ENCODE data around the gene SET.

The SET gene

GRCh38 chr9:128704356-128704670 is 15.3 kb downstream of the SET start:
- H3K4me3 ChIP-seq (ENCODE audit: low read depth in 1 of 2, low read length in 2 of 2): no peak overlapping the region
- no peaks in the 10 kb centered on the region for H3K36me3 ChIP-seq (ENCODE audit: insufficient read depth, low read length)
- H3K27ac ChIP-seq (ENCODE audit: low read depth, low read length): no peak overlapping the region
- H3K27me3 ChIP-seq (ENCODE audit: control insufficient read depth in 1 of 2, insufficient read depth in 2 of 2, low read length in 2 of 2): no peaks in the 10 kb centered on the region
- no peak overlapping the region for H3K9ac ChIP-seq (ENCODE audit: low read length)
- H3K4me1 ChIP-seq (ENCODE audit: insufficient read depth, low read length): no peaks in the 10 kb centered on the region
- H3K9me3 ChIP-seq (ENCODE audit: low read length): no peaks in the 10 kb centered on the region

DNA sequence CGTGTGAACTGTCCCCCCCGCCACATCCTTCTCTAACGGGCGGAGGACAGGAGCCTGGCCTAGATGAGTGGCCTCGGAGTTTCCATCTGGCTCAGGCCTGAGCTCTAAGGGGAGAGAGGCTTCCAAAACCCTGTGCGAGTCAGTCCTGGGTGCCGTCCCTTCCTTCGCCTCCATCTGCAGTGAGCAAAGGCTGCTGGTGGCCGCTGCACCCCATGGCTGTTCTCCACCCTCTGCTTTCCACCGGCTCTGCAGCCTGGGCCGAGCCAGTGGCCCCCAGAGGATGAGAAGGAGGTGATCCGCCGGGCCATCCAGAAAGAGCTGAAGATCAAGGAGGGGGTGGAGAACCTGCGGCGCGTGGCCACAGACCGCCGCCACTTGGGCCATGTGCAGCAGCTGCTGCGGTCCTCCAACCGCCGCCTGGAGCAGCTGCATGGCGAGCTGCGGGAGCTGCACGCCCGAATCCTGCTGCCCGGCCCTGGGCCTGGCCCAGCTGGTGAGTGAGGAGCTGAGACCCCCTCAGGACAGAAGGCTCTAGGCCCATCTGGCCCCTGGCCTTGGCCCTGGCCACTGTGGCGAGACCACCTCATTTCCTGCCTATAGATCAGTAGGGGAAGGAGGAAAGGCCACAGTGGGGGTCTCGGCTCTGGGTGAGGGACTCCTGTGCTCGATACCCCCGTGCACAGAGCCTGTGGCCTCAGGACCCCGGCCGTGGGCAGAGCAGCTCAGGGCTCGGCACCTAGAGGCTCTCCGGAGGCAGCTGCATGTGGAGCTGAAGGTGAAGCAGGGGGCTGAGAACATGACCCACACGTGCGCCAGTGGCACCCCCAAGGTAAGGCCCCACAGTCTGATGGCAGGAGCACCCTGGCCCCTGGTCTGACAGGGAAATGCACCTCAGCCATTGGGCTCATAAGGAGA is 16.3 kb downstream of the SET start:
- H3K4me3 ChIP-seq (ENCODE audit: low read depth in 1 of 2, low read length in 2 of 2): no peak overlapping the region

GRCh38 chr9:128706045-128706444 is 17.0 kb downstream of the SET start:
- Histone ChIP-seq H3K27me3 (ENCODE audit: control insufficient read depth in 1 of 2, insufficient read depth in 2 of 2, low read length in 2 of 2) (no peaks in the 10 kb centered on the region), H3K27ac (ENCODE audit: low read depth, low read length) (no peak overlapping the region), H3K4me1 (ENCODE audit: insufficient read depth, low read length) (no peaks in the 10 kb centered on the region), H3K36me3 (ENCODE audit: insufficient read depth, low read length) (no peaks in the 10 kb centered on the region), H3K9me3 (ENCODE audit: low read length) (no peaks in the 10 kb centered on the region), H3K9ac (ENCODE audit: low read length) (no peak overlapping the region), H3K4me3 (ENCODE audit: low read depth in 1 of 2, low read length in 2 of 2) (no peak overlapping the region)

More for the DNA sequence above, 16.3 kb downstream of the SET start:
- Histone ChIP-seq H3K36me3 (ENCODE audit: insufficient read depth, low read length) (no peaks in the 10 kb centered on the region), H3K27me3 (ENCODE audit: control insufficient read depth in 1 of 2, insufficient read depth in 2 of 2, low read length in 2 of 2) (no peaks in the 10 kb centered on the region), H3K9ac (ENCODE audit: low read length) (no peak overlapping the region), H3K4me1 (ENCODE audit: insufficient read depth, low read length) (no peaks in the 10 kb centered on the region), H3K27ac (ENCODE audit: low read depth, low read length) (no peak overlapping the region), H3K9me3 (ENCODE audit: low read length) (no peaks in the 10 kb centered on the region)

DNA sequence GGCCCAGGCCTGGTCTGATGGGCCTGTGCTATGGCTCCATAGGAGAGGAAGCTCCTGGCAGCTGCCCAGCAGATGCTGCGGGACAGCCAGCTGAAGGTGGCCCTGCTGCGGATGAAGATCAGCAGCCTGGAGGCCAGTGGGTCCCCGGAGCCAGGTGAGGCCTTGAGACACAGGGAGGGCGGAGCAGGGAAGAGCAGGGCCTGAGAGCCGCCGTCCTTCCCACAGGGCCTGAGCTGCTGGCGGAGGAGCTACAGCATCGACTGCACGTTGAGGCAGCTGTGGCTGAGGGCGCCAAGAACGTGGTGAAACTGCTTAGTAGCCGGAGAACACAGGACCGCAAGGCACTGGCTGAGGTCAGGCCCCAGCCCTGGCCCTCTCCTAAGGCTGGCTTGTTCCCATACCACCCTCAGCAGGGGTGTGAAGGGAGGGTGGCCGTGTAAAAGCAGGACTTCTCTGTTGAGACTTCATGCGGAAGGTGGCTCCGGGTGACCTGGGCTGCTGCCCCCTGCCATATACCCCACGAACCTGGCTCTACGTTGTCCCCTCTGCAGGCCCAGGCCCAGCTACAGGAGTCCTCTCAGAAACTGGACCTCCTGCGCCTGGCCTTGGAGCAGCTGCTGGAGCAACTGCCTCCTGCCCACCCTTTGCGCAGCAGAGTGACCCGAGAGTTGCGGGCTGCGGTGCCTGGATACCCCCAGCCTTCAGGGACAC is 17.8 kb downstream of the SET start:
- Histone ChIP-seq H3K36me3 (ENCODE audit: insufficient read depth, low read length) (no peaks in the 10 kb centered on the region), H3K9me3 (ENCODE audit: low read length) (no peaks in the 10 kb centered on the region), H3K9ac (ENCODE audit: low read length) (no peak overlapping the region), H3K4me1 (ENCODE audit: insufficient read depth, low read length) (no peaks in the 10 kb centered on the region), H3K27me3 (ENCODE audit: control insufficient read depth in 1 of 2, insufficient read depth in 2 of 2, low read length in 2 of 2) (no peaks in the 10 kb centered on the region), H3K27ac (ENCODE audit: low read depth, low read length) (no peak overlapping the region), H3K4me3 (ENCODE audit: low read depth in 1 of 2, low read length in 2 of 2) (no peak overlapping the region)

GRCh38 chr9:128707446-128707845 is 18.4 kb downstream of the SET start:
- H3K9me3 ChIP-seq (ENCODE audit: low read length): no peaks in the 10 kb centered on the region
- no peaks in the 10 kb centered on the region for H3K4me1 ChIP-seq (ENCODE audit: insufficient read depth, low read length)
- no peak overlapping the region for H3K4me3 ChIP-seq (ENCODE audit: low read depth in 1 of 2, low read length in 2 of 2)
- no peaks in the 10 kb centered on the region for H3K27me3 ChIP-seq (ENCODE audit: control insufficient read depth in 1 of 2, insufficient read depth in 2 of 2, low read length in 2 of 2)
- no peak overlapping the region for H3K9ac ChIP-seq (ENCODE audit: low read length)
- H3K36me3 ChIP-seq (ENCODE audit: insufficient read depth, low read length): no peaks in the 10 kb centered on the region
- H3K27ac ChIP-seq (ENCODE audit: low read depth, low read length): no peak overlapping the region

DNA sequence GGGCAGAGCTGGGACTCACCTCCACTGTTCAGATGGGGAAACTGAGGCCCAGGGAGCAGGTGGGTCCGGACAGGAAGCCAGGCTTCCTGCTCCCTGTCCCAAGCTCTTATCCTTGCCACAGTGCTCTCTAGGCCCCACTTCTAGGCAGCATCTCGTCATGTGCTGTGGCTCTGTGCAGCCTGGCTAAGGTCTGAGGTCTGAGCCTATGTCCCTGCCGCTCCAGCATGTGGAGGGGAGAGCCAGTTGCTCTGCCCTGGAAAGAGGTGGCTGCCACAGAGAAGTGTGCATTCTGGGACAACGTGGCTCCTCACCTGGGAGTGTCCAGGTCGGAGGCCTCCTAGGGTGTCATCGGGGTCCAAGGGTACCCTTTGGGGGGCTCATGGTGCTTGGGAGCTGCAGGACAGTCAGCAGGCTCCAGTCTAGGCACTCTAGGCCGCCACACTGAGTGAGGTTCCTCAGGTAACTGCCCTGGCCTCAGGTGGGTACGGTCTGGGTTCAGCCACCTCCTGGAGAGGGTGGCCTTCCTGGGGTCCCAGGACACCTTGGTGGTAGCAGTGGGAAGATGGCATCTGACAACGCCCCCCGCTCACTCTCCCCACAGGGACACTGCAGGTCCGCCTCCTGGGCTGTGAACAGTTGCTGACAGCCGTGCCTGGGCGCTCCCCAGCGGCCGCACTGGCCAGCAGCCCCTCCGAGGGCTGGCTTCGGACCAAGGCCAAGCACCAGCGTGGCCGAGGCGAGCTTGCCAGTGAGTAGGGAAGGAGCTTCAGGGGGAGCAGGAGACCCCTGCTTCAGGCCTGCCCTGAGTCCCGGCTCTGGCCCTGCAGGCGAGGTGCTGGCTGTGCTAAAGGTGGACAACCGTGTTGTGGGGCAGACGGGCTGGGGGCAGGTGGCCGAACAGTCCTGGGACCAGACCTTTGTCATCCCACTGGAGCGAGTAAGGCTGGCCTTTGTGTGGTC is 23.7 kb downstream of the SET start:
- no peaks in the 10 kb centered on the region for H3K9me3 ChIP-seq (ENCODE audit: low read length)
- no peak overlapping the region for H3K4me3 ChIP-seq (ENCODE audit: low read depth in 1 of 2, low read length in 2 of 2)
- H3K9ac ChIP-seq (ENCODE audit: low read length): no peak overlapping the region
- no peaks in the 10 kb centered on the region for H3K27me3 ChIP-seq (ENCODE audit: control insufficient read depth in 1 of 2, insufficient read depth in 2 of 2, low read length in 2 of 2)
- H3K36me3 ChIP-seq (ENCODE audit: insufficient read depth, low read length): no peaks in the 10 kb centered on the region
- H3K4me1 ChIP-seq (ENCODE audit: insufficient read depth, low read length): no peaks in the 10 kb centered on the region
- H3K27ac ChIP-seq (ENCODE audit: low read depth, low read length): no peak overlapping the region

DNA sequence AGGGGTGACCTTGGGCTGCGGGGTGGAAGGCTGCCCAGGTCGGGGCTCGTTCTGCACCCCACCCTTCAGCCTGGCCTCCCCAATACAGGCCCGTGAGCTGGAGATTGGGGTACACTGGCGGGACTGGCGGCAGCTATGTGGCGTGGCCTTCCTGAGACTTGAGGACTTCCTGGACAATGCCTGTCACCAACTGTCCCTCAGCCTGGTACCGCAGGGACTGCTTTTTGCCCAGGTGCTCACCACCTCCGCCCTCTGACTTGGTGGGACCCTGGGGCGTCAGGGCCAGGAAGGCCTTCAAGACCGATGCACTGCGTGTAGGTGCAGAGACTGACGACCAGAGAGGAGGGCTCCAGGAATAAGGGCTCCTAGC is 24.4 kb downstream of the SET start:
- no peak overlapping the region for H3K4me3 ChIP-seq (ENCODE audit: low read depth in 1 of 2, low read length in 2 of 2)
- H3K4me1 ChIP-seq (ENCODE audit: insufficient read depth, low read length): no peaks in the 10 kb centered on the region
- no peaks in the 10 kb centered on the region for H3K27me3 ChIP-seq (ENCODE audit: control insufficient read depth in 1 of 2, insufficient read depth in 2 of 2, low read length in 2 of 2)
- H3K27ac ChIP-seq (ENCODE audit: low read depth, low read length): no peak overlapping the region
- H3K9ac ChIP-seq (ENCODE audit: low read length): no peak overlapping the region
- H3K36me3 ChIP-seq (ENCODE audit: insufficient read depth, low read length): no peaks in the 10 kb centered on the region
- no peaks in the 10 kb centered on the region for H3K9me3 ChIP-seq (ENCODE audit: low read length)

- Histone ChIP-seq H3K27ac (ENCODE audit: low read depth, low read length) (no peak overlapping the region), H3K4me1 (ENCODE audit: insufficient read depth, low read length) (no peaks in the 10 kb centered on the region), H3K36me3 (ENCODE audit: insufficient read depth, low read length) (no peaks in the 10 kb centered on the region), H3K27me3 (ENCODE audit: control insufficient read depth in 1 of 2, insufficient read depth in 2 of 2, low read length in 2 of 2) (no peaks in the 10 kb centered on the region), H3K4me3 (ENCODE audit: low read depth in 1 of 2, low read length in 2 of 2) (no peak overlapping the region), H3K9me3 (ENCODE audit: low read length) (no peaks in the 10 kb centered on the region), H3K9ac (ENCODE audit: low read length) (no peak overlapping the region)
These were observed 25.0 kb downstream of the SET start for GRCh38 chr9:128713941-128714573.

DNA sequence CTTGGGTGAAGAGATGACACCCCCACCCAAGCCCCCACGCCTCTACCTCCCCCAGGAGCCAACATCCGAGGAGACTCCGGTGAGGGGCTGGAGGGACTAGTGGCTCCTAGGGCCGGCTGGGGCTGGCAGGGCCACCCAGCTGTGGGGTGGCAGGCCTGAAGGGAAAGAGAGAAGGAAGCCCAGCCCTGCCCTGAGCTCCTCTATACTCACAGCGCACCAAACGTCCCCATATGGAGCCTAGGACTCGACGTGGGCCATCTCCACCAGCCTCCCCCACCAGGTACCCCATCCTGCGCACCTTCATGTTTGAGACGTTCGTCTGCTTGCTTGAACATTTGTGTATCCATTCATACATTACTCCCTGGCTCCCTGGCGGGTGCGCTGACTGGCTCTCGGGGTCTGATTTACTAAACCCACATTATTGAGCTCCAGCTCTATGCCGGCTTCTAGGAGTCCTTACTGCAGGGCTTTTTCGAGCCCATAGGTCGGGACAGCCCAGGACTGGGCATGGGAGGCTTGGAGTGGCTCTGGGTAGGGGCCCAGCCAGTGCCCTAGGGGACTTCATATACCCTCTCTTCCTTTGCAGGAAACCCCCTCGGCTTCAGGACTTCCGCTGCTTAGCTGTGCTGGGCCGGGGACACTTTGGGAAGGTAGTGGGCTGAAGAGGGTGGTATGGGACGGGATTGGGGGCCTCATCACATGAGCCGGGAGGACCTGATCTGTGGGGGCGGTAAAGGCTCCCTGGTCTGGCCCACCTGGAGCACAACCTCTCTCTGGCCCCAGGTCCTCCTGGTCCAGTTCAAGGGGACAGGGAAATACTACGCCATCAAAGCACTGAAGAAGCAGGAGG is 25.8 kb downstream of the SET start:
- no peak overlapping the region for H3K27ac ChIP-seq (ENCODE audit: low read depth, low read length)
- no peaks in the 10 kb centered on the region for H3K36me3 ChIP-seq (ENCODE audit: insufficient read depth, low read length)
- no peak overlapping the region for H3K4me3 ChIP-seq (ENCODE audit: low read depth in 1 of 2, low read length in 2 of 2)
- H3K4me1 ChIP-seq (ENCODE audit: insufficient read depth, low read length): no peaks in the 10 kb centered on the region
- no peaks in the 10 kb centered on the region for H3K9me3 ChIP-seq (ENCODE audit: low read length)
- no peaks in the 10 kb centered on the region for H3K27me3 ChIP-seq (ENCODE audit: control insufficient read depth in 1 of 2, insufficient read depth in 2 of 2, low read length in 2 of 2)
- H3K9ac ChIP-seq (ENCODE audit: low read length): no peak overlapping the region

- no peak overlapping the region for H3K4me3 ChIP-seq (ENCODE audit: low read depth in 1 of 2, low read length in 2 of 2)
- no peaks in the 10 kb centered on the region for H3K36me3 ChIP-seq (ENCODE audit: insufficient read depth, low read length)
- H3K9me3 ChIP-seq (ENCODE audit: low read length): no peaks in the 10 kb centered on the region
- no peaks in the 10 kb centered on the region for H3K4me1 ChIP-seq (ENCODE audit: insufficient read depth, low read length)
- no peak overlapping the region for H3K27ac ChIP-seq (ENCODE audit: low read depth, low read length)
- no peak overlapping the region for H3K9ac ChIP-seq (ENCODE audit: low read length)
- H3K27me3 ChIP-seq (ENCODE audit: control insufficient read depth in 1 of 2, insufficient read depth in 2 of 2, low read length in 2 of 2): no peaks in the 10 kb centered on the region
These were observed 26.4 kb downstream of the SET start for GRCh38 chr9:128715436-128715750.

Measured in muscle layer of colon (tissue), 2 donors.